Mesothelial cell of epicardium (in vitro differentiated cells): ENCODE measurements around the gene THSD7A. TPM values are rescaled to one million over a fixed set of nuclear protein-coding genes. Genes with fewer than 3 reads are reported as not detected.

Experiments used
- DNase-seq, 2 experiments: peaks; one replicate each; pipeline ENCODE4 v3.0.0; 2021; ENCODE audit warnings: low spot score in 2 of 2; ENCODE audit not compliant: unreplicated experiment in 2 of 2
- H3K27ac Mint-ChIP-seq: 2 replicates; pipeline ENCODE4 v1.8.0; 2021; ENCODE audit warnings: mixed read lengths
- H3K27me3 Mint-ChIP-seq: 2 replicates; pipeline ENCODE4 v1.8.0; 2021; ENCODE audit warnings: low read depth, mixed read lengths
- H3K36me3 Mint-ChIP-seq: 2 replicates; pipeline ENCODE4 v1.8.0; 2021; ENCODE audit warnings: mixed read lengths
- H3K4me1 Mint-ChIP-seq: 2 replicates; pipeline ENCODE4 v1.8.0; 2021; ENCODE audit warnings: mixed read lengths
- H3K4me3 Mint-ChIP-seq: 2 replicates; pipeline ENCODE4 v1.8.0; 2021; ENCODE audit warnings: mild to moderate bottlenecking, moderate library complexity, mixed read lengths
- H3K9me3 Mint-ChIP-seq: 2 replicates; pipeline ENCODE4 v1.8.0; 2021; ENCODE audit warnings: mixed read lengths
- CTCF ChIP-seq: fragments of 200-600 bp; sonication (generic); IDR thresholded peaks from one replicate; pipeline ENCODE4 v1.5.0; 2021; ENCODE audit warnings: antibody characterized with exemption; ENCODE audit not compliant: unreplicated experiment
- total RNA-seq: library from RNA; stranded (reverse); gene quantifications from 3 replicates; pipeline ENCODE4 v1.2.1, GENCODE V29; 2021

Gene THSD7A
- total RNA-seq, 1 donor from 2014 or later: 13.4 TPM

GRCh38 chr7:11690395-11690794 lies 141.6 kb downstream of the THSD7A start:
- Mint-ChIP-seq H3K4me1 (no peaks in the 10 kb centered on the region), H3K27me3 (no peaks in the 10 kb centered on the region), H3K4me3 (no peak overlapping the region), H3K27ac (no peak overlapping the region), H3K36me3 (no peaks in the 10 kb centered on the region), H3K9me3 (peaks cover 6% of the 10 kb centered on the region)
- TF ChIP-seq CTCF: no peak
- no peak for DNase-seq

GRCh38 chr7:11689096-11689495 lies 142.9 kb downstream of the THSD7A start:
- Mint-ChIP-seq H3K36me3 (peaks cover under 1% of the 10 kb centered on the region), H3K9me3 (peaks cover 17% of the 10 kb centered on the region), H3K27me3 (no peaks in the 10 kb centered on the region), H3K4me3 (no peak overlapping the region), H3K27ac (no peak overlapping the region), H3K4me1 (no peaks in the 10 kb centered on the region)
- TF ChIP-seq CTCF: no peak
- no peak for DNase-seq

- Mint-ChIP-seq H3K27me3 (no peaks in the 10 kb centered on the region), H3K9me3 (peaks cover 91% of the 10 kb centered on the region), H3K4me1 (no peaks in the 10 kb centered on the region), H3K27ac (no peak overlapping the region), H3K36me3 (peaks cover 26% of the 10 kb centered on the region), H3K4me3 (no peak overlapping the region)
- no peak for DNase-seq
- TF ChIP-seq CTCF: no peak
Observed at GRCh38 chr7:11681461-11681860, 150.5 kb downstream of the THSD7A start.

GRCh38 chr7:11675163-11675562 lies 156.8 kb downstream of the THSD7A start:
- H3K27ac Mint-ChIP-seq: no peak overlapping the region
- peaks cover 13% of the 10 kb centered on the region for H3K36me3 Mint-ChIP-seq
- no peaks in the 10 kb centered on the region for H3K4me1 Mint-ChIP-seq
- no peak for TF ChIP-seq CTCF
- no peak overlapping the region for H3K4me3 Mint-ChIP-seq
- peaks cover 49% of the 10 kb centered on the region for H3K9me3 Mint-ChIP-seq
- H3K27me3 Mint-ChIP-seq: no peaks in the 10 kb centered on the region
- DNase-seq: no peak

- no peak for TF ChIP-seq CTCF
- no peaks in the 10 kb centered on the region for H3K36me3 Mint-ChIP-seq
- DNase-seq: no peak
- no peaks in the 10 kb centered on the region for H3K4me1 Mint-ChIP-seq
- no peaks in the 10 kb centered on the region for H3K27me3 Mint-ChIP-seq
- no peak overlapping the region for H3K27ac Mint-ChIP-seq
- H3K9me3 Mint-ChIP-seq: no peaks in the 10 kb centered on the region
- no peak overlapping the region for H3K4me3 Mint-ChIP-seq
Observed at GRCh38 chr7:11668727-11669126, 163.3 kb downstream of the THSD7A start.

GRCh38 chr7:11667810-11668185 lies 164.2 kb downstream of the THSD7A start:
- no peak for TF ChIP-seq CTCF
- Mint-ChIP-seq H3K36me3 (no peaks in the 10 kb centered on the region), H3K4me3 (no peak overlapping the region), H3K4me1 (no peaks in the 10 kb centered on the region), H3K27me3 (no peaks in the 10 kb centered on the region), H3K9me3 (no peaks in the 10 kb centered on the region), H3K27ac (no peak overlapping the region)
- DNase-seq: no peak
